ENCODE measurements around the gene FAM216B.
"Not testable (repeated sequence)": the region's sequence is repeated elsewhere in the genome, so short reads cannot be mapped to it uniquely, and the experiment has no call there.

Gene FAM216B

GRCh38 chr13:42781352-42781751, at the start of gene FAM216B:
FAM216B (plus strand) TSS chr13:42781584; CDS start chr13:42784068, 2,484 bp downstream.
- no peak for DNase-seq

DNA sequence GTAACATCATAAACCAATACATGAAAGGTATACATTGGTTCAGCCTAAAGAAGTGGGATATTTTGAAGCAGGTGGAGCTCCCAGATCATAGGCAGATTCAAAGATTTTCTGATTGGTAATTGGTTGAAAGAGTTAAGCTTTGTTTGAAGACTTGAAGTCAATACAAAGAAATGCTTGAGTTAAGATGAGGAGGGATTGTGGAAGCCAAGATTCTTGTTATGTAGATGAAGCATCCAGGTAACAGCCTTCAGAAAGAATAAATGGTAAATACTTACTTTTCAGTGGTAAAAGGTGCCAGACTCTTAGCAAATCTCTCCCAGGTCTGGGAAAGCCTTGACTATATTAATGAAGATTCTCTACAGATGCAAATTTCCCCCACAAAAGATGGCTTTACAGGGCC, 49.3 kb upstream of the FAM216B start:
- no peak for DNase-seq

DNA sequence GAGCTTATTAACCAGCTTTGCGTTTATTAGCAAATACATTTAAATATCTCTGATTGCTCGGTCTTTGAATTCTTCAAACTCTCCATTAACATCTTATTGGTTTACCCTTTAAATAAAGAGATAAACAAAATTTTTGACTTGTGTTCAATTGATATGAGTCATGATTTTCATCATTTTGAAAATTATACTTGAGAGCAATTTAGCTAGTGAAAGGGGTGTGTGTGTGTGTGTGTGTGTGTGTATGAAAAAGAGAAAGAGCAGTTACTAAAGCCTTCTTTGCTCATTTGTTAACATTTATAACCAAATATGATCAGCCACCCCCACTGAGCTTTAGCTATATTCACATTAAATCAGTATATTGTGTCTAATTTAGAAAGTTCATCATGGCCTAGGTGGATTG, 48.3 kb upstream of the FAM216B start:
- DNase-seq = no peak

DNA sequence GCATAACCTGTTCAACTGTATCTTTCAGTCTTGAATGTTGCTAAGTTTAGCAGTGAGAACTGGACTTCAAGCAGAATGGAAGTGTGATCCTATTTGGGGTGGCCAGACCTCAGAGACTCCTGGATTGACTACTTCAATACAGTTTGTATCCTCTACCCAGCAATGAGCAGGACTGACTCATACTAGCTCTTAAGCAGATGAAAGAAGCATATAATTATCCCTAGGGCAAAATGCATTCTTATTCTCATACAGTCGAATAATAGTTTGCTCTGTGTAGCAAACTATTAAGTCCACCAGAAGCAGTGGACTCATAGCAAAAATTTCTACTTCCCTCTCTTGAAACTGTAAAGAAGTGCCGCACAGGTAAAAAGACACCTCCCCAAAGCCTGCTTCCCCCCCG, 46.4 kb upstream of the FAM216B start:
- DNase-seq = no peak

GRCh38 chr13:42740753-42741152, 40.6 kb upstream of the FAM216B start:
- DNase-seq = no peak

DNA sequence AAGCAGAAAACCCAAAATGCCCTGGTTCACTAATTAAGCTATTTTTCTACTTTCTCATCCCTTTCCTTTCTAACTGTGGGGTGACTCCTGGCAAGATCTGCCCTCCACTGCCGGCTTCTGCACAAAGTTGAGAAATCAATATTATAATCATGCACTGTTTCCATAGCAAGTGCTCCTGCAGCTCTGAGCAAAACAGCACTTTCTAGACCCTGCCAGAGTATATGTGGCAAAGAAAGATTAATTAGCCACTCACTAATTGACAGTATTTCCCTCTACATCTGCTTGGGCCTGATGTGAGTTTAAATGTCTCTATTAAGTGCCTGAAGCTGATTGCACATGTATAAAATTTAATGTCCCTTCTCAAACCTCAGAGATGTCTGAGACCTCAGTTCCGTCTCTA, 39.5 kb upstream of the FAM216B start:
- DNase-seq = no peak

DNA sequence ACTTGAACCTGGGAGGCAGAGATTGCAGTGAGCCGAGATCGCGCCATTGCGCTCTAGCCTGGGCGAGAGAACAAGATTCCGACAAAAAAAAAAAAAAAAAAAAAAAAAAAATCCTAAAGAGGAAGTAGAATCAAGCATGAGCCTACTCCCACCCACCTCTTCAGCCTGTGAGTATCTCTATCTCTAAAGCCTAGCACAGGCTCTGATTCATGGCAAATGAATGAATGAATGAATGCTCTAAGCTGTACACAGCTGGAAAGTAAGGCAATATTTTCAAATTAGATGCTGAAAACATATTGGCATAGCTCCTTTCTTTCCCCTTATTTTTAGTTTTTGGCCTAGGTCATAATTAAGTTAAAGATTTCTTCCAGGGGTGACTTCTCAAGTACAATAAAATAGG, 35.7 kb upstream of the FAM216B start:
- DNase-seq = no peak

- no peak for DNase-seq
Observed at GRCh38 chr13:42746866-42747265, 34.5 kb upstream of the FAM216B start.

DNA sequence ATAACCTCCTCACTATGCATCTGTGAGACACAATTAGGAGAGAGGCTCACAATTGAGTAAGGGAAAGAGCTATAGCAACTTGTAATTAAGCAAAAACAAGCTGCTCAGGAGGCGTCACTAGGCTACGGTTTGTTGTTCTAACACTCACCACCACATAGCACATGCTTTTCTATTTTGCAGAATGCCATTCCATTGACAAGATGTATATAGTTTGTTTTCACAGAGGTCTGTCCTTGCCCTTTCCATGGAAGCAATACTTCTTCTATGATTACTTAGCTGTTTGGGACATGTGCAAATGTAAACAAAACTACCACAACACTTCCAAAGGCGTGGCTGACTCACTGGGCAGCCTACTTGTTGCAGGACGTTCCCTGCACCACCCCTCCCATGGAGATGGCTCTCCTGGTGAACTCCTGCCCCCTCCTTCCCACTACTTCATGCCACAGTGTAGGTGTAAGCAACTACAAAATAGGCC, 33.9 kb upstream of the FAM216B start:
- no peak for DNase-seq

- peak; percentile 37 for DNase-seq
Observed at GRCh38 chr13:42750794-42751193, 30.6 kb upstream of the FAM216B start.

- DNase-seq = no peak
Observed at GRCh38 chr13:42751693-42752092, 29.7 kb upstream of the FAM216B start.

DNA sequence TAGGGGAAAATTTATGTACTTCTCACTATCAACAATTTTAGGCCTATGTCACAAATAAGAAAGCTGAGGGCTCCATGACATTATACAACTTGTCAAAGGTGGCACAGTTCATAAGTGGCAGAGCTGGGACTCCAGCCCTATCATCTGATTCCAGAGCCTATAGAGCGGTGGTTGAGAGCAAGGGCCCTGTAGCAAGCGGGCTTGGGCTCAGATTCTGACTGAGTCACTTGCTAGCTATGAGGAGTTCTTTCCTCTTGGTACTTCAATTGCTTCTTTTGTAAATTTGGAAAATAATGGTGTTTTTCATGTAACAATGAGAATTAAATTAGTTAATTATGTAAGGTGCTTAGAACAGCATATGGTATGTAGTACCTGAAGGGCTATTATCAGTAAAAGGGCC, 28.7 kb upstream of the FAM216B start:
- DNase-seq = no peak

GRCh38 chr13:42753697-42754096, 27.7 kb upstream of the FAM216B start:
- DNase-seq = no peak

DNA sequence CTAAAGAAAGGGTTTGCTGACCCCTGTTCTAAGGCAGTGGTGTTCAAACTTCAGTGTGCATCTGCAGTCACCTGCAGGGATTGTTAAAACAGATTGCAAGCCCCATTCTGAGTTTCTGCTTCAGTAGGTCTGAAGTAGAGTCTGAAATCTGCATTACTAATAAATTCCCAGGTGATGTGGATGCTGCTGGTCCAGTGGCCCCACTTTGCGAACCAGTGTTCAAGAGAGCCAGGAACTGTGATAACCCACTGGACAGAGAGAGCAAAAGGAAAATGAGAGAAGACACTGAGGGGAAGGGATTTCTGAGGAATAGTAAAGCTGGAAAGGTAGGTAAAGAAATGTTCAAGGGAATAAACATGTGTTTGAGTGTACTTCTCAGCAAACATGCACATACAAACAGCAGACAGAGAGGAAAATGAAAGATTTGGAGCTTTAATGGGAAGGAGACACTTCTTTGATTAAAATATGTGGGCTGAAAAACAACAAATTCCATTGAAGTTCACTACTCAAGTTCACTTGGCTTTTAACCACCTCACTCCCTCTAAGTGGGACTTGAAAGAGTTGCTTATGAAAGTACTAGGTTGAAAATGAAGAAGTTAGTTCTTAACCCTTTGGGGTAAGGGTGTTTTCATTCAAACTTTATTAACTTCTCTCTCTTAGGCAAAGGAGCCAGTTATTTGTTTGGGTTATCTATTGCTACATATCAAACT, 26.4 kb upstream of the FAM216B start:
- DNase-seq = no peak

GRCh38 chr13:42757678-42758420, 23.5 kb upstream of the FAM216B start:
- no peak for DNase-seq

DNA sequence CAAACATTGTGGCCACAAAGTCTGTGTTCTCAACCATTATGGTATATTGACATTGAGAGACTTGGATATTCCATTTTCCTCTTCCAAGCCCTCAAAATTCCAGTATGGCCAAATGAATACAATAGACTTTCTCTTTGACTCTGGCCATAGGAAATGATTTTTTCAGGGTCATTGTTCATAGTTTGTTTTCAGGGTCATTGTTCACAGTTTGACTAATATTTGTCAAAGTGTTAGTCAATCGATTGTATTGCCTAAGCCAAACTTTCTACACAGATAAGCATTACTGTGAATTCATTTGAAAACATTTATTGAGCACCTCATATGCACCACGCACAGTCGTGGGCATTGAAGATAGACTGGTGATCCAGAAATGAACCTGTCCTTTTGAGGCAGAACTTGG, 22.9 kb upstream of the FAM216B start:
- DNase-seq = no peak

- DNase-seq = no peak
Observed at GRCh38 chr13:42760951-42761350, 20.4 kb upstream of the FAM216B start.

- DNase-seq = no peak
Observed at GRCh38 chr13:42762251-42762650, 19.1 kb upstream of the FAM216B start.

- no peak for DNase-seq
Observed at GRCh38 chr13:42762917-42763316, 18.5 kb upstream of the FAM216B start.

GRCh38 chr13:42766016-42766415, 15.4 kb upstream of the FAM216B start:
- peak; percentile 50 for DNase-seq

- no peak for DNase-seq
Observed at GRCh38 chr13:42769650-42770049, 11.7 kb upstream of the FAM216B start.

- not testable (repeated sequence) for DNase-seq
Observed at GRCh38 chr13:42776558-42776957, 4.8 kb upstream of the FAM216B start.

GRCh38 chr13:42777467-42777866, 3.9 kb upstream of the FAM216B start:
- no peak for DNase-seq

DNA sequence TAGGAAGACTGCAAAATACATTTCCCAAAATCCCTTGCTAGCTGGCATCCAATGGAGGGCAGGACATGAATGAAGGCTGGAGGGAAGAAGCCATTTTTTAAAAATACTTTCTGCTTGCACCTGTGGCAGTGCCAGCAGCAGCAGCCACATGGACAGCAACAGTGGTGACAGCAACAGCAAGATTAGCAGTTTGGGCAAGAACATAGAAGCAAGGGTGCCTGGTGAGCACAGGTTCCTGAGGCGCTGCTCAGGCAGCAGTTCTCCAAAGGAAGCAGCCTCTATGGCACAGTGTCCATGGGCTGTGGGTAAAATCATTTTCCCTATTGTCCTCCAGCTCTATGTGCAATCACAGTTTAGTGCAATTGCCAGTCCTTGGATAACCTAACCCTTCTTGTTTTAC, 1.3 kb upstream of the FAM216B start:
- DNase-seq = peak; percentile 5

DNA sequence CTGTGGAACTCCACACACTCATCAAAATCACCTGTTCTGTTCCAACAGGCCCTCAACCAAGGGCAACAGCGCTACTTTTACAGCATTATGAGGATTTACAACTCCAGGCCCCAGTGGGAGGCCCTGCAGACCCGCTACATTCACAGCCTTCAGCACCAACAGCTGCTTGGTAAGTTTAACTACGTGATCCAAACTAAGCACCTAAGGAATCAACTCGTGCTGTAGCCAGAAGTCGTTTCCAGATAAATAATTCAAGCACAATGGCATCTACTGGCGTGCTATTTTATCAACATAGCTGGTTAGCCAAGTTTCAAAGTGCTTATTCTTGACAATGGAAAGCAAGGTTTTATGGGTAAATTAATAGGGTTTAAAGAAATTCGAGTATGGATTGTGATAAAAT, 5.3 kb downstream of the FAM216B start:
- no peak for DNase-seq
